Gastrocnemius medialis (tissue), 4 donors: ENCODE data around the gene LILRA2.

Experiments
- CTCF ChIP-seq, 5 experiments: fragments of 450-650 bp in 3 of 5; fragments of 200-600 bp in 2 of 5; sonication (generic) in 2 of 5; IDR thresholded peaks in 4 of 5; conservative IDR thresholded peaks in 1 of 5; 1 replicate in 4 of 5; 2 replicates in 1 of 5; pipeline ENCODE4 v1.5.1; 2016 to 2019; ENCODE audit warnings: antibody characterized with exemption in 5 of 5, mild to moderate bottlenecking in 3 of 5, moderate library complexity in 3 of 5
- POLR2A ChIP-seq, 2 donors: fragments of 450-650 bp; IDR thresholded peaks; one replicate each; pipeline ENCODE4 v1.6.1; 2017; ENCODE audit warnings: antibody characterized with exemption in 2 of 2, mild to moderate bottlenecking in 2 of 2, moderate library complexity in 2 of 2

GRCh38 chr19:54633401-54633800 is 59.8 kb downstream of the LILRA2 start:
- TF ChIP-seq CTCF (IDR thresholded peaks at IDR 0.05 in 4 of 5, conservative IDR thresholded peaks at IDR 0.05 in 1 of 5) (no peak), POLR2A (IDR thresholded peaks at IDR 0.05) (no peak)
